HG02870 (cell line): Measurements from ENCODE around the gene C12orf60.

Experiments
- ATAC-seq: cut with Tn5 transposase; IDR thresholded peaks from one replicate; pipeline ENCODE4 v1.9.1; 2021; ENCODE audit warnings: mild to moderate bottlenecking, moderate library complexity; ENCODE audit not compliant: unreplicated experiment

The C12orf60 gene

DNA sequence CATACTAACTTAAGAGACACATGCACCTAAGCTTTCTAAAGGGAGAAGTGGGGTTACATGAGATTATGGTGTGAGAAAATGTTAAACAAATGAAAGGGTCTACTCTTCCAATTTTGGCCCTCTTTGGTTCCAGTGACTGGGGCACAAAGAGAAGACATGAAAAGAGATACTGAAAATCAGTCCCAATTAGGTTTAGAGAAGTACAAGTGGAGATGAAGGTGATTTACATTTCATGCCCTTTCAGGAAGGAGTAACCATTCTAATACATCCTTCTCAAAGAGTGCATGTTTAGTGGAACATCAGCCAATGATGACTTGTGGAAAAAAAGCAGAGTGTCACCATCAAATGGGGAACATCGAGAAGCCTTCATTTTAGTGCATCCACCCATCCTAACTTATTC is 67.8 kb downstream of the C12orf60 start:
- ATAC-seq, result no peak

DNA sequence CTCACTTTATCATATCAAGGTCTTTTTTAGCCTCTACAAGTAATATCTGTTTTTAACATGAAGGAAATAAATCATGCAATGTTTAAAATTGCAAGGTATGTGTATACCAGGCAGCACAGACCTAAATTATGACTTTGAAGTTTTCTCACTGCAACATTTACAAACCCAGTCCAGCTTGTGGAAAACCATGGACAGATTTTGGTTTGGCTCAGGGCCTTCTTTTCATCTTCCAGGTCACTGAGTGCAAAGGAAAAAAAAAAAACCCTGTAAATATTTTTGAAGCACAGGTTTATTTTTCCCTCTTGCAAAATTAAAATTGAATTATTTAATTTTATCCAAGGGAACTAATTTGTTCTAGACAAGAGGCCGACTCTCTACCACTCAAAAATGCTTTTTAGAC is 68.4 kb downstream of the C12orf60 start:
- no peak for ATAC-seq

DNA sequence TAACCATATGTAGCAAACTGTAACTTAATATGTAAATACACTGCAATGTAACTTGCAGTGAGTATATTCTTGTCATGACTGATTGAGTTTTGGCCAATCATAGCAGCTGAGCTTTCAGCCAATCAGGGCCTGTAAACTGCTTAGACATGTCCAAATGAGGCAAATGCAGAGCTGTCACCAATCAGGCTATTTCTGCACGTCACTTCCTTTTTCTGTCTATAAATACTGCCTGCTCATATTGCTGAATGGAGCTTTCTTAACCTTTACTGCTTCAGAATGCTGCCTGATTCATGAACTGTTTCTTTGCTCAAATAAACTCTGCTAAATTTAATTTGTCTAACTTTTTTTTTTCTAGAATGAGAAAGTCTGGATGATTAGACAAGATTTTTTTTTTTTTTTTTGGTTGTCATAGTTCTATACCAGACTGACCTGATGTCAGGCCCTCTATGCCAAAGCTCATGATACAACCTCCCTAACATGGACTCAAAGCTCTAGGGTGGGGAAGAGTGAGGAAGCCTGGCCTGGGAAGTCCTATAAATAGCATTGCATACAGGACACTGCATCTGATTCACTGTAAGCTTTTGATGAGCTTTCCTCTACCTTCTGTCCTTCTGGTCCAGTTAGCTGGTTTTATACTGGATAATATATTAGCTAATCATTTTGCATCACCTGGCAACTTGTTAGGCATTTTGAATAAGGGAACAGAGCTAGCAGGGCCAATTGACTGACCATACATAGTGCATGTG is 70.1 kb downstream of the C12orf60 start:
- no peak for ATAC-seq
